ENCODE results near the gene CDH15.

GRCh38 chr16:89150981-89151380, 20.6 kb upstream of the CDH15 start:
- TF ChIP-seq ZNF274 (IDR thresholded peaks at IDR 0.05; ENCODE audit: low read depth, low read length) (no peak), YY1 (IDR thresholded peaks at IDR 0.05; ENCODE audit: insufficient read depth, insufficient read length) (no peak)

Data from NT2/D1 (cell line).